Midbrain (tissue), 1 donor: ENCODE data around the gene TUBA3E.
"Not testable (repeated sequence)": the region's sequence is repeated elsewhere in the genome, so short reads cannot be mapped to it uniquely, and the experiment has no call there.

ENCODE experiments used
- DNase-seq: peaks from one replicate; lab custom pipeline; 2025; lab: John Stamatoyannopoulos, UW

The TUBA3E gene

GRCh38 chr2:130198343-130198742 lies at the start of gene TUBA3E:
Gene TUBA3E, minus strand, starts transcription at chr2:130198439. Its CDS starts 79 bp downstream, at chr2:130198360.
- DNase-seq: no peak

- no peak for DNase-seq
Observed at GRCh38 chr2:130246430-130246829, 48.2 kb upstream of the TUBA3E start.

- no peak for DNase-seq
Observed at GRCh38 chr2:130245976-130246375, 47.7 kb upstream of the TUBA3E start.

- DNase-seq: no peak
Observed at GRCh38 chr2:130243359-130243758, 45.1 kb upstream of the TUBA3E start.

- no peak for DNase-seq
Observed at GRCh38 chr2:130241041-130241707, 42.9 kb upstream of the TUBA3E start.

GRCh38 chr2:130239581-130239980 lies 41.3 kb upstream of the TUBA3E start:
- DNase-seq: not testable (repeated sequence)

GRCh38 chr2:130233066-130233465 lies 34.8 kb upstream of the TUBA3E start:
- not testable (repeated sequence) for DNase-seq

GRCh38 chr2:130231656-130232055 lies 33.4 kb upstream of the TUBA3E start:
- DNase-seq: no peak

GRCh38 chr2:130230907-130231306 lies 32.7 kb upstream of the TUBA3E start:
- not testable (repeated sequence) for DNase-seq

- not testable (repeated sequence) for DNase-seq
Observed at GRCh38 chr2:130230376-130230775, 32.1 kb upstream of the TUBA3E start.

- peak; percentile 14 for DNase-seq
Observed at GRCh38 chr2:130229161-130229510, 30.9 kb upstream of the TUBA3E start.

GRCh38 chr2:130228467-130229160 lies 30.4 kb upstream of the TUBA3E start:
- not testable (repeated sequence) for DNase-seq

- not testable (repeated sequence) for DNase-seq
Observed at GRCh38 chr2:130228005-130228404, 29.8 kb upstream of the TUBA3E start.

- DNase-seq: not testable (repeated sequence)
Observed at GRCh38 chr2:130222523-130222922, 24.3 kb upstream of the TUBA3E start.

GRCh38 chr2:130220505-130220904 lies 22.3 kb upstream of the TUBA3E start:
- DNase-seq: not testable (repeated sequence)

- not testable (repeated sequence) for DNase-seq
Observed at GRCh38 chr2:130219147-130219546, 20.9 kb upstream of the TUBA3E start.

- DNase-seq: not testable (repeated sequence)
Observed at GRCh38 chr2:130207051-130207450, 8.8 kb upstream of the TUBA3E start.

GRCh38 chr2:130203150-130203549 lies 4.9 kb upstream of the TUBA3E start:
- DNase-seq: not testable (repeated sequence)

GRCh38 chr2:130202518-130202917 lies 4.3 kb upstream of the TUBA3E start:
- DNase-seq: not testable (repeated sequence)

- not testable (repeated sequence) for DNase-seq
Observed at GRCh38 chr2:130196052-130196451, 2.2 kb downstream of the TUBA3E start.

GRCh38 chr2:130195089-130195635 lies 3.1 kb downstream of the TUBA3E start:
- DNase-seq: not testable (repeated sequence)

- DNase-seq: not testable (repeated sequence)
Observed at GRCh38 chr2:130193824-130194223, 4.4 kb downstream of the TUBA3E start.

GRCh38 chr2:130192451-130192850 lies 5.8 kb downstream of the TUBA3E start:
- DNase-seq: not testable (repeated sequence)
